Esophagus squamous epithelium (tissue), 4 donors: ENCODE measurements around the gene C8G.

ENCODE experiments used
- POLR2A ChIP-seq, 4 donors: fragments of 450-650 bp; IDR thresholded peaks; one replicate each; pipeline ENCODE4 v1.6.1; 2017; ENCODE audit warnings: antibody characterized with exemption in 4 of 4, mild to moderate bottlenecking in 4 of 4, moderate library complexity in 3 of 4
- TF ChIP-seq, protein P1 (sequence below), 6 experiments: fragments of 450-650 bp in 4 of 6; fragments of 200-600 bp in 2 of 6; sonication (generic) in 2 of 6; IDR thresholded peaks; one replicate each; pipeline ENCODE4 v1.5.1; 2016 to 2019; ENCODE audit warnings: antibody characterized with exemption in 6 of 6, mild to moderate bottlenecking in 4 of 6, moderate library complexity in 4 of 6

DNA sequence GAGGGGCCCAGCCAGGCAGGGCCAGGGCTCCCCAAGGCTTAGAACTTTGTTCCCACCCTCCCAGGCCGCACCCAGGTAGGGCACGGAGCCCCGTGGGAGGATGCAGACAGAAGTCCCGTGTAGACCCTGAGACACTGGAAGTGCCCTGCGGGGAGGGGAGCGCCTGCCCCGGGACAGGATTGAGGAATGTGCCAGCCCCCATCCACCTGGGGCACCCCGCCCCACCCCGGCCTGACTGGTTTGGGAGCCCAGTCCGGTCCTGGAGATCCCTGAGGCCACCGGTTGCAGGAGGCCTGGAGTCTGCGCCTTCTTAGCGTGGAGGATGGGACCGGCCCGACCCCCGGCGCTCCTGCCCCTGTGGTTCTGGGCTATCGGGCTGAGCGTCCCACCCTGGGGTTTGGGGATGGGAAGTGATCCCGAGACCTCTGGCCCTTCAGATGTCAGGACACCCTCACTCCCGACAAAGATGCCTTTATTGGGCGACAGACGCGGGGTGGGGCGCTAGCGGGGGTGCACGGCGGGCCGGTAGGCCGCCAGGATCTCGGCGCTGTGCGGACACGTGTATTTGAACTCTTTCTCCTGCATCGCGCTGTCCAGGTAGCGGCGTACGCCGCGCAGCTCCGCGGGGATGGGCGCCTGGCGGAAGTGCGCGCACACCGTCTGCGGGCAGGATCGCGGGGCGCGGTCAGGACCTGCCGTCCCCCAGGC is 49.3 kb downstream of the C8G start:
- no peak for TF ChIP-seq POLR2A (IDR thresholded peaks at IDR 0.05)
- TF ChIP-seq, protein P1, sequence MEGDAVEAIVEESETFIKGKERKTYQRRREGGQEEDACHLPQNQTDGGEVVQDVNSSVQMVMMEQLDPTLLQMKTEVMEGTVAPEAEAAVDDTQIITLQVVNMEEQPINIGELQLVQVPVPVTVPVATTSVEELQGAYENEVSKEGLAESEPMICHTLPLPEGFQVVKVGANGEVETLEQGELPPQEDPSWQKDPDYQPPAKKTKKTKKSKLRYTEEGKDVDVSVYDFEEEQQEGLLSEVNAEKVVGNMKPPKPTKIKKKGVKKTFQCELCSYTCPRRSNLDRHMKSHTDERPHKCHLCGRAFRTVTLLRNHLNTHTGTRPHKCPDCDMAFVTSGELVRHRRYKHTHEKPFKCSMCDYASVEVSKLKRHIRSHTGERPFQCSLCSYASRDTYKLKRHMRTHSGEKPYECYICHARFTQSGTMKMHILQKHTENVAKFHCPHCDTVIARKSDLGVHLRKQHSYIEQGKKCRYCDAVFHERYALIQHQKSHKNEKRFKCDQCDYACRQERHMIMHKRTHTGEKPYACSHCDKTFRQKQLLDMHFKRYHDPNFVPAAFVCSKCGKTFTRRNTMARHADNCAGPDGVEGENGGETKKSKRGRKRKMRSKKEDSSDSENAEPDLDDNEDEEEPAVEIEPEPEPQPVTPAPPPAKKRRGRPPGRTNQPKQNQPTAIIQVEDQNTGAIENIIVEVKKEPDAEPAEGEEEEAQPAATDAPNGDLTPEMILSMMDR (IDR thresholded peaks at IDR 0.05), result no peak
